Neuronal stem cell (in vitro differentiated cells): ENCODE data around the gene WDPCP.
"Not testable (repeated sequence)": the region's sequence is repeated elsewhere in the genome, so short reads cannot be mapped to it uniquely, and the experiment has no call there.

ENCODE experiments used
- DNase-seq: peaks from one replicate; pipeline ENCODE4 v3.0.0-alpha.2; 2013; ENCODE audit warnings: low spot score
- H2AFZ ChIP-seq: one replicate; pipeline ENCODE4 v1.6.1; 2013; ENCODE audit warnings: mild to moderate bottlenecking, low read length, inconsistent platforms
- H2AK5ac ChIP-seq: 2 replicates; pipeline ENCODE4 v1.6.1; 2013; ENCODE audit warnings: low read depth, mild to moderate bottlenecking, inconsistent platforms, low read length, moderate library complexity, mixed read lengths
- H2BK120ac ChIP-seq: 2 replicates; pipeline ENCODE4 v1.6.1; 2013; ENCODE audit warnings: low read depth, mild to moderate bottlenecking, inconsistent platforms, low read length, moderate library complexity, mixed read lengths
- H2BK12ac ChIP-seq: one replicate; pipeline ENCODE4 v1.6.1; 2013; ENCODE audit warnings: low read length, inconsistent platforms
- H2BK15ac ChIP-seq: 2 replicates; pipeline ENCODE4 v1.6.1; 2013; ENCODE audit warnings: mild to moderate bottlenecking, low read length, inconsistent platforms, mixed read lengths
- H2BK5ac ChIP-seq: one replicate; pipeline ENCODE4 v1.6.1; 2013; ENCODE audit warnings: inconsistent platforms, mild to moderate bottlenecking, low read length, moderate library complexity
- H3K14ac ChIP-seq: one replicate; pipeline ENCODE4 v1.6.1; 2013; ENCODE audit warnings: low read length, inconsistent platforms
- H3K18ac ChIP-seq: 2 replicates; pipeline ENCODE4 v1.6.1; 2013; ENCODE audit warnings: low read length, inconsistent platforms
- H3K23ac ChIP-seq: 2 replicates; pipeline ENCODE4 v1.6.1; 2013; ENCODE audit warnings: low read depth, mild to moderate bottlenecking, mixed read lengths, low read length, inconsistent platforms; ENCODE audit not compliant: poor library complexity
- H3K27ac ChIP-seq: replicated peaks from 3 replicates; pipeline ENCODE4 v1.5.1; 2013; ENCODE audit warnings: low read length, inconsistent platforms
- H3K27me3 ChIP-seq, 3 experiments: 2 replicates each; pipeline ENCODE4 v1.6.1; 2013; ENCODE audit warnings: low read length in 3 of 3, mild to moderate bottlenecking in 2 of 3, inconsistent platforms in 1 of 3, low read depth in 1 of 3, mixed read lengths in 1 of 3, moderate library complexity in 1 of 3; ENCODE audit not compliant: control insufficient read depth in 3 of 3, insufficient read depth in 3 of 3
- H3K36me3 ChIP-seq, 2 donors: replicated peaks in 1 of 2; 2 replicates each; pipeline ENCODE4 v1.6.1; 2013; ENCODE audit warnings: low read length in 2 of 2; ENCODE audit not compliant: control insufficient read depth in 2 of 2, insufficient read depth in 2 of 2
- H3K4ac ChIP-seq: 2 replicates; pipeline ENCODE4 v1.6.1; 2013; ENCODE audit warnings: inconsistent platforms, mild to moderate bottlenecking, low read length, moderate library complexity
- H3K4me1 ChIP-seq, 2 donors: 1 replicate in 1 of 2; 2 replicates in 1 of 2; pipeline ENCODE4 v1.6.1; 2013; ENCODE audit warnings: low read length in 2 of 2, low read depth in 1 of 2; ENCODE audit not compliant: control insufficient read depth in 2 of 2, insufficient read depth in 1 of 2
- H3K4me2 ChIP-seq: one replicate; pipeline ENCODE4 v1.6.1; 2013; ENCODE audit warnings: mild to moderate bottlenecking, low read length, inconsistent platforms; ENCODE audit not compliant: insufficient read depth, poor library complexity, severe bottlenecking
- H3K4me3 ChIP-seq, 2 donors: 2 replicates each; pipeline ENCODE4 v1.5.1; 2013; ENCODE audit warnings: low read length in 2 of 2, mild to moderate bottlenecking in 2 of 2, inconsistent platforms in 1 of 2, moderate library complexity in 1 of 2
- H3K79me1 ChIP-seq: one replicate; pipeline ENCODE4 v1.6.1; 2013; ENCODE audit warnings: low read depth, mild to moderate bottlenecking, inconsistent platforms, low read length, moderate library complexity
- H3K9ac ChIP-seq: one replicate; pipeline ENCODE4 v1.6.1; 2013; ENCODE audit warnings: mild to moderate bottlenecking, low read depth, low read length, inconsistent platforms; ENCODE audit not compliant: poor library complexity
- H3K9me3 ChIP-seq, 2 donors: replicated peaks in 1 of 2; 2 replicates each; pipeline versions ENCODE3 to v1.6.1; 2013; ENCODE audit warnings: low read length in 2 of 2, mild to moderate bottlenecking in 2 of 2, inconsistent platforms in 1 of 2, low read depth in 1 of 2, mixed read lengths in 1 of 2, moderate library complexity in 1 of 2; ENCODE audit not compliant: control insufficient read depth in 2 of 2, insufficient read depth in 1 of 2
- H4K8ac ChIP-seq: one replicate; pipeline ENCODE4 v1.6.1; 2013; ENCODE audit warnings: low read depth, mild to moderate bottlenecking, inconsistent platforms, low read length, moderate library complexity
- H4K91ac ChIP-seq: one replicate; pipeline ENCODE4 v1.6.1; 2013; ENCODE audit warnings: low read length, low read depth, mild to moderate bottlenecking, inconsistent platforms; ENCODE audit not compliant: poor library complexity
- WGBS, 2 donors: extraction: QIAGEN DNeasy Blood & Tissue Kit; methylation state at CpG; one replicate each; pipeline ENCODE4 v1.1.7; 2013; ENCODE audit warnings: missing lambda C conversion rate in 2 of 2, mixed read lengths in 1 of 2; ENCODE audit not compliant: insufficient read length in 2 of 2, insufficient replicate concordance in 1 of 2; ENCODE audit errors: extremely low coverage in 2 of 2; 5-methylcytosine and 5-hydroxymethylcytosine counted together

WDPCP gene

DNA sequence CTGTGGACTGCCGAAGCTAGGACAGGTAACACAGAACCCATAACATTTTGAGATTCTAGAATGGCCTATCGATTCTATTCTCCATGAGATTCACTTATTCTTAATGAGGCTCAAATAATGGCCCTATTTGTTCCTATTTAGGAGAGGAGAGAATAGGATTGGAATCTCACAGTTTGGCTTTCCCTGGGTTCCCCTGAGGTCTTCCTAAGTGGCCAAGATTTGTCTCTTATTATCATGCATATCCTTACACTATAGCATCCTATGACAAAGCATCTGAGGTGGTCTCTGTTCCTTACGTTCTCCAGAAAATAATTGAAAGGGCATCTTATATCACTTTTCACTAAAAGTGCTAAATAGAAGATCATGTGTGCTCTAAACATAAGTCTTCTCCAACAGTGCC, 9.5 kb downstream of the WDPCP start:
- no peak overlapping the region for H3K4ac ChIP-seq
- H3K23ac ChIP-seq, result no peak overlapping the region
- H4K91ac ChIP-seq, result no peak overlapping the region
- no peak overlapping the region for H3K4me2 ChIP-seq
- H3K27ac ChIP-seq, result no peak overlapping the region
- no CpG with 5 or more reads among the region's 3 CpGs for WGBS, 2 donors
- H3K4me3 ChIP-seq, result no peak overlapping the region
- no peak for DNase-seq
- H3K27me3 ChIP-seq, result no peaks in the 10 kb centered on the region
- H2AFZ ChIP-seq, result no peak overlapping the region
- H2AK5ac ChIP-seq, result no peak overlapping the region
- H3K9ac ChIP-seq, result no peak overlapping the region
- H3K36me3 ChIP-seq, result no peaks in the 10 kb centered on the region
- no peak overlapping the region for H3K18ac ChIP-seq
- H3K9me3 ChIP-seq, result no peaks in the 10 kb centered on the region
- H2BK12ac ChIP-seq, result no peak overlapping the region
- H4K8ac ChIP-seq, result no peak overlapping the region
- H3K79me1 ChIP-seq, result peaks cover 2% of the 10 kb centered on the region
- no peak overlapping the region for H2BK15ac ChIP-seq
- H3K4me1 ChIP-seq, result no peaks in the 10 kb centered on the region
- H2BK120ac ChIP-seq, result no peak overlapping the region
- H2BK5ac ChIP-seq, result no peak overlapping the region
- no peak overlapping the region for H3K14ac ChIP-seq

DNA sequence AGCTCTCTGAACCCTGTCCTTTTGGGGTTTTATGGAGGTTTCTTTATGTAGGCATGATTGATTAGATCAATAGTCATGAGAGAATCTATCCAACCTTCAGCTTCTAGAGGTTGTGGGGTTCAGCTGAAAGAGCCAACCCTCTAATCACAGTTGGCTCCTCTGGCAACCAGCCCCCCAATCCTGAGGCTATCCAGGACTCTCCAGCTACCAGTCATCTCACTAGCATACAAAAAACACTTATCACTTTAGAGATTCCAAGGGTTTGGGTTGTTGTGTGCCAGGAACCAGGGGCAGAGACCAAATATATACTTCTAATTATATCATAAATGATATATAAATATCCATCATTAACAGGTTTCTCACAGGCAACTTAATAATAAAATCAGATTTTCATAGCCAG, 11.7 kb downstream of the WDPCP start:
- Histone ChIP-seq H2BK5ac (no peak overlapping the region), H2BK120ac (no peak overlapping the region), H3K9ac (no peak overlapping the region), H3K27me3 (no peaks in the 10 kb centered on the region), H3K23ac (no peak overlapping the region), H4K8ac (no peak overlapping the region), H3K79me1 (peaks cover 2% of the 10 kb centered on the region), H3K4me3 (no peak overlapping the region), H3K18ac (no peak overlapping the region), H3K36me3 (no peaks in the 10 kb centered on the region), H4K91ac (no peak overlapping the region), H3K14ac (no peak overlapping the region), H2AFZ (no peak overlapping the region), H3K4me2 (no peak overlapping the region), H2BK15ac (no peak overlapping the region), H2AK5ac (no peak overlapping the region), H2BK12ac (no peak overlapping the region), H3K9me3 (no peaks in the 10 kb centered on the region), H3K4ac (no peak overlapping the region), H3K27ac (no peak overlapping the region), H3K4me1 (no peaks in the 10 kb centered on the region)
- DNase-seq, result no peak

DNA sequence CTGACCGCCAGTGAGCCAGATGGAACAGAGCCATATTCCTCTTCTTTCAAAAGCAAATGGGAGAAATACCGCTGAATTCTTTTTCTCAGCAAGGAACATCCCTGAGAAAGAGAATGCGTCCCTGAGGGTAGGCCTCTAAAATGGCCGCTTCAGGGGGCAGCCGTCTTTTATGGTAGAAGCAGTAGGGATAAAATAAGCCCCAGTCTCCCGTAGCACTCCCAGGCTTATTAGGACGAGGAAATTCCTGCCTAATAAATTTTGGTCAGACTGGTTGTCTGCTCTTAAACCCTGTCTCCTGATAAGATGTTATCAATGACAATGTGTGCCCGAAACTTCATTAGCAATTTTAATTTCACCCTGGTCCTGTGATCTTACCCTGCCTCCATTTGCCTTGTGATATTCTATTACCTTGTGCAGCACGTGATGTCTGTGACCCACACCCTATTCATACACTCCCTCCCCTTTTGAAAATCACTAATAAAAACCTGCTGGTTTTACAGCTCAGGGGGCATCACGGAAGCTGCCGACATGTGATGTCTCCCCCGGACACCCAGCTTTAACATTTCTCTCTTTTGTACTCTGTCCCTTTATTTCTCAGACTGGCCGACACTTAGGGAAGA, 14.4 kb downstream of the WDPCP start:
- H3K27ac ChIP-seq, H2BK15ac ChIP-seq, H2BK12ac ChIP-seq, H3K27me3 ChIP-seq, H4K91ac ChIP-seq, H3K14ac ChIP-seq, H3K4me2 ChIP-seq, H4K8ac ChIP-seq, H3K18ac ChIP-seq, H3K4me1 ChIP-seq, H3K36me3 ChIP-seq, H2AFZ ChIP-seq, DNase-seq, H3K9me3 ChIP-seq, H3K9ac ChIP-seq, H3K23ac ChIP-seq, H3K4ac ChIP-seq, H2BK5ac ChIP-seq, H3K79me1 ChIP-seq, H2AK5ac ChIP-seq, H3K4me3 ChIP-seq, H2BK120ac ChIP-seq: not testable (repeated sequence)
- WGBS, 2 donors, result no CpG with 5 or more reads among the region's 13 CpGs

DNA sequence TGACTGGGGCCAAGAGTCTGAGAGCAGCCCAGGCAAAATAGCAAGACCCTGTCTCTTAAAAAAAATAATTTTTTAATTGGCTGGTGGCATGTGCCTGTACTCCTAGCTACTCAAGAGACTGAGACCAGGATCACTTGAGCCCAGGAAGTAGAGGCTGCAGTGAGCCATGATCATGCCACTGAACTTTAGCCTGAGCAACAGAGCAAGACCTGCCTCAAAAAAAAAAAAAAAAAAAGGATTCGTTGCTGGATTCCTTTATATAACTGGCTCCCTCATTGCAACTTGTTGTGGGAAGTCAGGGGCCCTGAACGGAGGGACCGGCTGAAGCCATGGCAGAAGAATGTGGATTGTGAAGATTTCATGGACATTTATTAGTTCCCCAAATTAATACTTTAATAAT, 15.3 kb downstream of the WDPCP start:
- H3K4me1 ChIP-seq, H3K79me1 ChIP-seq, H3K27ac ChIP-seq, DNase-seq, H2BK5ac ChIP-seq, H3K18ac ChIP-seq, H4K91ac ChIP-seq, H2AK5ac ChIP-seq, H2BK15ac ChIP-seq, H3K14ac ChIP-seq, H3K23ac ChIP-seq, H3K4me2 ChIP-seq, H2AFZ ChIP-seq, H3K9me3 ChIP-seq, H2BK120ac ChIP-seq, H3K9ac ChIP-seq, H3K4me3 ChIP-seq, H3K4ac ChIP-seq, H3K27me3 ChIP-seq, H2BK12ac ChIP-seq, H4K8ac ChIP-seq, H3K36me3 ChIP-seq: not testable (repeated sequence)
- WGBS, 2 donors, result no CpG with 5 or more reads among the region's 3 CpGs
